Suprapubic skin (tissue), 4 donors: Measurements from ENCODE around the gene LSM14A. TPM values are rescaled to one million over a fixed set of nuclear protein-coding genes. Genes with fewer than 3 reads are reported as not detected.

ENCODE experiments used
- DNase-seq, 2 donors: peaks; one replicate each; pipeline ENCODE4 v3.0.0-alpha.2; 2019; ENCODE audit warnings: low spot score in 2 of 2
- H3K27ac ChIP-seq: fragments of 200-600 bp; sonication (generic); one replicate; pipeline ENCODE4 v1.5.1; 2019
- H3K27me3 ChIP-seq: fragments of 200-600 bp; sonication (generic); one replicate; pipeline ENCODE4 v1.5.1; 2019
- H3K36me3 ChIP-seq: fragments of 200-600 bp; sonication (generic); one replicate; pipeline ENCODE4 v1.5.1; 2019
- H3K4me1 ChIP-seq: fragments of 200-600 bp; sonication (generic); one replicate; pipeline ENCODE4 v1.5.1; 2019
- H3K4me3 ChIP-seq: fragments of 200-600 bp; sonication (generic); one replicate; pipeline ENCODE4 v1.5.1; 2019; ENCODE audit warnings: mild to moderate bottlenecking
- H3K9me3 ChIP-seq: fragments of 200-600 bp; sonication (generic); one replicate; pipeline ENCODE4 v1.5.1; 2019
- CTCF ChIP-seq, 2 donors: fragments of 200-600 bp in 1 of 2; fragments of 450-650 bp in 1 of 2; sonication (generic) in 1 of 2; IDR thresholded peaks; one replicate each; pipeline ENCODE4 v1.5.1; 2016 to 2019; ENCODE audit warnings: antibody characterized with exemption in 2 of 2, mild to moderate bottlenecking in 1 of 2, moderate library complexity in 1 of 2
- EP300 ChIP-seq: sonication (generic); formaldehyde crosslinking; IDR thresholded peaks from one replicate; pipeline ENCODE4 v1.6.1; 2017; ENCODE audit warnings: antibody characterized with exemption
- POLR2A ChIP-seq, 2 donors: fragments of 450-650 bp; IDR thresholded peaks; one replicate each; pipeline ENCODE4 v1.6.1; 2017; ENCODE audit warnings: antibody characterized with exemption in 2 of 2, mild to moderate bottlenecking in 2 of 2, moderate library complexity in 2 of 2
- POLR2AphosphoS5 ChIP-seq, 3 donors: sonication (generic); formaldehyde crosslinking; IDR thresholded peaks; one replicate each; pipeline ENCODE4 v1.6.1; 2017; ENCODE audit warnings: antibody characterized with exemption in 3 of 3
- WGBS: methylation state at CpG from one replicate; pipeline ENCODE4 v1.1.5; 2018; 5-methylcytosine and 5-hydroxymethylcytosine counted together
- total RNA-seq, 4 donors: library from RNA; depleted of rRNA; stranded (reverse); fragments of >200 nt; gene quantifications; one replicate each; pipeline ENCODE4 v1.1.0, GENCODE V29; 2016

LSM14A gene
- total RNA-seq, 4 donors from 2014 or later: 107 to 156 (median 116) TPM

DNA sequence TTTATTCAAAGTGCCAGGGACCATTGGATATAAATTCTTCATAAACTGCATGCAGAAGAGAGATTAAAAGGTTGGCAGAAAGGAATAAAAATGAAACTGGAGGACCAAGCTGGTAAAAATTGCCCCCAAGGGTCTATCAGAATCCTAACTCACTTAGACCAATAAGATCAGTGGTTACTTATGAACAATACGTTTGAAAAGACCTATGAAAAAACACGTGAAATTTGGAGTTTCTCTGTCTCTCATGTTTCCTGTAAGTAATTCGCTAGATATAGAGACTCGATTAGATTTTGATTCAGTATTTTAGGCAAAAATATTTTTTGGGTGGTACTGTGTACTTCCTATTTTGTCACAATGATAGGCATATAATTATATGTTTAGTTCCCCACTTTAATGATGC, 104.9 kb downstream of the LSM14A start:
- Histone ChIP-seq H3K4me1 (peaks cover 20% of the 10 kb centered on the region), H3K9me3 (no peaks in the 10 kb centered on the region), H3K27me3 (no peaks in the 10 kb centered on the region), H3K4me3 (no peak overlapping the region), H3K36me3 (no peaks in the 10 kb centered on the region), H3K27ac (no peak overlapping the region)
- TF ChIP-seq CTCF (IDR thresholded peaks at IDR 0.05) (no peak), POLR2AphosphoS5 (IDR thresholded peaks at IDR 0.05) (no peak), POLR2A (IDR thresholded peaks at IDR 0.05) (no peak)
- WGBS: 78% methylated on average over 4 of the region's 4 CpGs
- no peak for DNase-seq

GRCh38 chr19:34278783-34279182, 106.5 kb downstream of the LSM14A start:
- TF ChIP-seq EP300: no peak
- no peak for TF ChIP-seq CTCF (IDR thresholded peaks at IDR 0.05)
- no peak for TF ChIP-seq POLR2A (IDR thresholded peaks at IDR 0.05)
- TF ChIP-seq POLR2AphosphoS5 (IDR thresholded peaks at IDR 0.05): no peak
- H3K4me3 ChIP-seq: no peak overlapping the region
- H3K4me1 ChIP-seq: peaks cover 34% of the 10 kb centered on the region
- H3K27ac ChIP-seq: no peak overlapping the region
- H3K27me3 ChIP-seq: no peaks in the 10 kb centered on the region
- no peak for DNase-seq
- H3K36me3 ChIP-seq: no peaks in the 10 kb centered on the region
- H3K9me3 ChIP-seq: no peaks in the 10 kb centered on the region
- WGBS: 89% methylated on average over 4 of the region's 4 CpGs

Other genes starting within 250 kb of the LSM14A start
- 10 to 100 TPM; 24.3 to 37.3 (median 31.0) TPM for gene GARRE1, start 82.0 kb downstream of the LSM14A start, total RNA-seq
- gene GPI, start 192.7 kb downstream of the LSM14A start, total RNA-seq: 100 to 1,000 TPM in 3 of 4 donors, 10 to 100 TPM in 1; 75.8 to 219 (median 180) TPM
- 10 to 100 TPM in 3 of 4 donors, 1 to 10 TPM in 1; 5.9 to 20.3 (median 14.7) TPM for gene PDCD2L, start 231.9 kb downstream of the LSM14A start, total RNA-seq